HG02870 (cell line): ENCODE data around the gene BUD31.

Experiments used
- ATAC-seq: cut with Tn5 transposase; IDR thresholded peaks from one replicate; pipeline ENCODE4 v1.9.1; 2021; ENCODE audit warnings: mild to moderate bottlenecking, moderate library complexity; ENCODE audit not compliant: unreplicated experiment

Gene BUD31

DNA sequence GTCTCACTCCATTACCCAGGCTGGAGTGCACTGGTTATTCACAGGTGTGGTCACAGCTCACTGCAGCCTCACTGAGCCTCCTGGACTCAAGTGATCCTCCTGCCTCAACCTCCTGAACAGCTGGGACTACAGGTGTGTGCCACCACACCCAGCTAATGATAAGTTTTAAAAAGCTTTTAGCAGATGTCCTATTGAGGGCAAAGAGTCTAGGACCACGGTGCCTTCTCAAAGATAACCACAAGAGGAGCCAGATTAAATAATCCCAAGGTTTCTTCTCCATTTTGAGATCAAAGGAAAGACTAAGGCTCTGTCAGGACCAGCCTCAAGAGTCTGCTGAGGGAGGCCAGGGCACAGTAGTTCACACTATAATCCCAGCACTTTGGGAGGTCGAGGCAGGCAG is 52.5 kb downstream of the BUD31 start:
- ATAC-seq, result no peak

GRCh38 chr7:99465421-99465768 is 56.6 kb downstream of the BUD31 start:
- ATAC-seq, result no peak

DNA sequence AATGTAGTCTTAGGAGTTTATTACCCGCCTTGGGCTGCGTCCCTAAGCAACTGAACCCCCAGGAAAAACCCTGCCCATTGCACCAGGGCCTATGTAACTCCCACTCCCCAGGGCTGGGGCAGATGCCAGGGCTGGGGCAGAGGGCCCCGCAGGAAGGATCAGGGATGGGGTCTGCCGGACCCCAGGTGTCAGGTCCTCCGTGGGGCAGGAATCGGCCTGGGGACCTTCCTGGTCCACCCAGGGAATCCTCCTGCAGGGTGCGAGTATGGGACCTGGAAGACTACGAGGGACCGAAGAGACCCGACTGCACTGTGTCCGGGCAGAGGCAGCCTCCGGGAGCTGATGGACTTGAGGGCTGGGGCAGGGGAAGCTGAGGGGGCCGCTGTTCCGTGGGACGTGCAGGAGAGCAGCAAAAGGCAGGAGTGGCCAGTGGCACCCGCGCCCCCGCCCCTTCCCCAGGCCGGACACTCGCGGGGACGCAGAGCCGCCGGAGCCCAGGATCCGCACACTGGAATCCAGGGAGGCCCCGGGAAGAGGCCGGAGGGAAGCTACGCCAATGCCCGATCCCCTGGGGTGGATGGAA is 59.7 kb downstream of the BUD31 start:
- ATAC-seq, result no peak
